GM12865 (cell line): ENCODE data around the gene HOXC11.

ENCODE experiments used
- DNase-seq: peaks from one replicate; pipeline ENCODE4 v3.0.0; 2010; ENCODE audit warnings: low read depth
- H3K4me3 ChIP-seq: 2 replicates; pipeline ENCODE4 v1.5.1; 2011; ENCODE audit warnings: mild to moderate bottlenecking, low read depth, low read length, control low read depth
- TF ChIP-seq, protein P1 (sequence below): IDR thresholded peaks from 2 replicates; pipeline ENCODE4 v1.5.1; 2011; ENCODE audit warnings: low read length, control low read depth, low read depth, inconsistent platforms; ENCODE audit not compliant: insufficient read depth; ENCODE audit errors: missing control alignments

The HOXC11 gene

GRCh38 chr12:53994264-53995001, 21.5 kb downstream of the HOXC11 start:
- no peak overlapping the region for H3K4me3 ChIP-seq
- TF ChIP-seq, protein P1, sequence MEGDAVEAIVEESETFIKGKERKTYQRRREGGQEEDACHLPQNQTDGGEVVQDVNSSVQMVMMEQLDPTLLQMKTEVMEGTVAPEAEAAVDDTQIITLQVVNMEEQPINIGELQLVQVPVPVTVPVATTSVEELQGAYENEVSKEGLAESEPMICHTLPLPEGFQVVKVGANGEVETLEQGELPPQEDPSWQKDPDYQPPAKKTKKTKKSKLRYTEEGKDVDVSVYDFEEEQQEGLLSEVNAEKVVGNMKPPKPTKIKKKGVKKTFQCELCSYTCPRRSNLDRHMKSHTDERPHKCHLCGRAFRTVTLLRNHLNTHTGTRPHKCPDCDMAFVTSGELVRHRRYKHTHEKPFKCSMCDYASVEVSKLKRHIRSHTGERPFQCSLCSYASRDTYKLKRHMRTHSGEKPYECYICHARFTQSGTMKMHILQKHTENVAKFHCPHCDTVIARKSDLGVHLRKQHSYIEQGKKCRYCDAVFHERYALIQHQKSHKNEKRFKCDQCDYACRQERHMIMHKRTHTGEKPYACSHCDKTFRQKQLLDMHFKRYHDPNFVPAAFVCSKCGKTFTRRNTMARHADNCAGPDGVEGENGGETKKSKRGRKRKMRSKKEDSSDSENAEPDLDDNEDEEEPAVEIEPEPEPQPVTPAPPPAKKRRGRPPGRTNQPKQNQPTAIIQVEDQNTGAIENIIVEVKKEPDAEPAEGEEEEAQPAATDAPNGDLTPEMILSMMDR = no peak

DNA sequence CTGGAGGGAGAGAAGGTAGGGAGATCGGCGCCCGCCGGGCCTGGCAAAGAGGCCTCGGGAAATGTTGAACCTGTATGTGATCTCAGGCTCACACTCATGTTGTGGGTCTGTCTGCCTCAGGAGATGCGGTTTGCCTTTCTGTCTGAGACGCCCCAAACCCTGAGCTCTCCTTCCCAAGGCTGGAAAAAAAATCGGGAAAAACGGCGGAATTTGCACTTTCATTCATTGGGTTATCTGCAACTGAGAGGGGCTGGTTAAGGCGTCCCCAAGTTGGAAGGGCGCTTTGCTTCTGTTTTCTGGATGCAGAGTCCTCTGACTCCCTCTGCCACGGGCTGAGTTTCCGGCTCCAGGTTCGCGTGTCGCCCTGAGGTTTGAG, 22.1 kb downstream of the HOXC11 start:
- TF ChIP-seq, protein P1 = no peak
- DNase-seq = no peak
- H3K4me3 ChIP-seq = no peak overlapping the region

More at GRCh38 chr12:53994264-53995001, 21.5 kb downstream of the HOXC11 start:
- DNase-seq = no peak

- TF ChIP-seq, protein P1 = no peak
- DNase-seq = no peak
- peak overlapping the region; percentile 54 for H3K4me3 ChIP-seq
Observed at GRCh38 chr12:53995378-53996239, 22.7 kb downstream of the HOXC11 start.

DNA sequence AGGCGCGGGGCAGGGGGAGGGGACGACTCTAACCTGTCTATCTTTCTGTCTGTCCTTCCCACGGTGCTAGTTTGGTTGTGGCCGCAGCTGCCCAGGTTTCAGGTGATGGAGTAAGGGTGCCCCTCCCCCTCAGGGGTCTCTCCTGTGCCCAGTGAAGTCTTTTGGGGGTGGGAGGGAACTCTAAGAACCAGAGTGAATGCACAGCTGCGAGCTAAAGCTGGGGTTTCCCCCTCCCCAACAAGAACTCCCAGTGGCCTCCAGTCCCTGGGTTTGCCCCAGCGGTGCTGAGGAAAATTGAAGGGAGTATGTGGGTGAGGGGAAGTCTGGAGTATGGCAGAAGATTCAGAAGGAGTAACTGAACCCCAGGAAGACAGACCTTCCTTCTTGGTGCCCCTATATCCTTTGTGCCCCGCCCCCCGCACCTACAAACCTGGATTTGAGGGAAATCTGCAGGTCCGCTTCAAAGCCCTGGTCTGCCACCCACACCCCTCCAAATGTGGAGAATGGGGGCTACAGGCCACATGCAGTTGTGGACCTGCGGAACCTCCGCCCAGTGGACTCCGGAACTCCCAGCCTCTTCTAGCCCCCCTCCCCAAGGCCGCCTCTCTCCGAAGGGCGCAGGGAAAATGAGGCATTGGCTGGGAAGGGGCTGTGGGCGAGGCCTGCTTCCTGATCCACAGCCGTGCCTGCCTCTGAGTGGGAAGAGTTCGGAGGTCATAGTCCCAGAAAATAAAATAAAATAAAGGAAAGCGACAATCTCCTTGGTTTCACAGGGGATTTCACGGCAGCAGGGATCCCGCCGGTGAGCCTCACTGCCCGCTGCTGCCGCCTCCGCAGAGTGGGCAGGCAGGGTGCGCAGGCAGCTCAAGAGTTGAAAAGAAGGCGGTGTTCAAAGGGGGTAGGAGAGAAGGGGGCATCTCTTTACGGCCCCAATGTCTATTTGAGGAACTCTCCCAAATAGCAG, 23.6 kb downstream of the HOXC11 start:
- DNase-seq = no peak
- TF ChIP-seq, protein P1 = no peak
- peak overlapping the region; percentile 54 for H3K4me3 ChIP-seq

DNA sequence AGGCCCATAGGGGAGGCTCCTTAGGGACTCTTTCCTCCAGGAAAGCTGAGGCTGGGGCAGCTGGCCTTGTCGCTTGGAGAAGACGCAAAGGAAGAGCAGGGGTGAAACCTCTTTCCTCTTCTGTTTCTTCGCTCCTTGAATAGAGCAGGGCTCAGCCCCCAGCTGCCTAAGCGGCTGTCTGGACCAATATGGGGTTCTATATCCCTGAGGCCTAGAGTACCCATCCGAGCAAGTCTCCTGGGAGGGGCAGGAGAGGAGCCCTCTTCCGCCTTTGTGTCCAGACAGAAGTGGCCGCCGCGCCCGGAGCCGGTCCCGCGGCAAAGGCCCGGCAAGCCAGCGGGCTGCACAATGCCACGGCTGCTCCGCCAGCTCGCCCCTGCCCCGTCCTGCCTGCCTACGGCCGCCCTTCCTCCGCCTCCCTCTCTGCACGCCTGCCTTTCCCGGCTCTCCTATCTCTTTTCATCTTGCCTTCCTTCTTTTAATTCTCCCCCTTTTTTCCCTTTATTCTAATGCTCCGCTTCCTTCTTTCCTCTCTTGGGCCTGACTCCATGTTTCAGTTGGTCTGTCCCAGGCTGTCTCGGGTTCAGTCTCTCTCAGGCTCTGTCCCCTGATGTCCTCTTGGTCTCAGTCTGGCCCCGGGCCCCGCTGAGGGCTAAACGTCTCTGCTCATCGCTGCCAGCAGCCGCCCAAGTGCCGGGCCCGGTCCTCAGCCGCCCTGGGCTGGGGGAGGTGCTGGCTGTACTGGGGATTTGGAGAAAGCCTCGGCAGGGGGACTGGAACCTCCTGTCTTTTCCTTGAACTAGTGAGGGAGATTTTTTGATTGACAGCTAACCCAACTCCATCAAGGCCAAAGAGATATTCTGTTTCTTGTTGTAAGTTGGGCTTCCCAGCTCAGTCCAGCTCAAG, 24.5 kb downstream of the HOXC11 start:
- DNase-seq = no peak
- TF ChIP-seq, protein P1 = no peak
- no peak overlapping the region for H3K4me3 ChIP-seq
